Activated naive CD8-positive, alpha-beta T cell treated with anti-CD3 and anti-CD28 coated beads, Interleukin-2, amount 50 U/mL, for 16 hours (primary cell): ENCODE measurements around the gene BTBD18.

ENCODE experiments used
- DNase-seq: peaks from one replicate; pipeline ENCODE4 v3.0.0-alpha.2; 2020; ENCODE audit warnings: low read depth, low spot score

Gene BTBD18

GRCh38 chr11:57775491-57775890, 23.9 kb upstream of the BTBD18 start:
- DNase-seq: no peak

GRCh38 chr11:57773026-57773598, 21.5 kb upstream of the BTBD18 start:
- DNase-seq: no peak

GRCh38 chr11:57772562-57772961, 20.9 kb upstream of the BTBD18 start:
- DNase-seq: no peak

GRCh38 chr11:57771365-57771764, 19.7 kb upstream of the BTBD18 start:
- DNase-seq: no peak

- DNase-seq: no peak
Measured at GRCh38 chr11:57770793-57771192, 19.2 kb upstream of the BTBD18 start.

- no peak for DNase-seq
Measured at GRCh38 chr11:57764972-57765371, 13.4 kb upstream of the BTBD18 start.

GRCh38 chr11:57764566-57764965, 12.9 kb upstream of the BTBD18 start:
- no peak for DNase-seq

GRCh38 chr11:57764021-57764420, 12.4 kb upstream of the BTBD18 start:
- no peak for DNase-seq

GRCh38 chr11:57763568-57763967, 11.9 kb upstream of the BTBD18 start:
- DNase-seq: no peak

- DNase-seq: no peak
Measured at GRCh38 chr11:57762235-57762861, 10.7 kb upstream of the BTBD18 start.

- no peak for DNase-seq
Measured at GRCh38 chr11:57761301-57762234, 9.9 kb upstream of the BTBD18 start, which contains the start of gene CTNND1. Gene CTNND1, plus strand, starts transcription at chr11:57761802. Its CDS starts 29,677 bp downstream, at chr11:57791479.

- no peak for DNase-seq
Measured at GRCh38 chr11:57758174-57758573, 6.6 kb upstream of the BTBD18 start.

- DNase-seq: no peak
Measured at GRCh38 chr11:57752954-57753353, 1.3 kb upstream of the BTBD18 start.

- no peak for DNase-seq
Measured at GRCh38 chr11:57751176-57751575, 443 bp downstream of the BTBD18 start.

- DNase-seq: no peak
Measured at GRCh38 chr11:57746920-57747319, 4.7 kb downstream of the BTBD18 start.

GRCh38 chr11:57745206-57745605, 6.4 kb downstream of the BTBD18 start:
- DNase-seq: no peak

GRCh38 chr11:57744357-57744756, 7.3 kb downstream of the BTBD18 start:
- DNase-seq: no peak

GRCh38 chr11:57742087-57742452, 9.5 kb downstream of the BTBD18 start:
- DNase-seq: no peak

- DNase-seq: peak; percentile 88
Measured at GRCh38 chr11:57741132-57742086, 10.2 kb downstream of the BTBD18 start, which contains the start of gene SELENOH. Gene SELENOH, plus strand, starts transcription at chr11:57741491. Its CDS starts 105 bp downstream, at chr11:57741596.

GRCh38 chr11:57735619-57736298, 15.9 kb downstream of the BTBD18 start:
- no peak for DNase-seq

- no peak for DNase-seq
Measured at GRCh38 chr11:57732661-57733060, 19.0 kb downstream of the BTBD18 start.
